ENCODE results near the gene IFNL2.

DNA sequence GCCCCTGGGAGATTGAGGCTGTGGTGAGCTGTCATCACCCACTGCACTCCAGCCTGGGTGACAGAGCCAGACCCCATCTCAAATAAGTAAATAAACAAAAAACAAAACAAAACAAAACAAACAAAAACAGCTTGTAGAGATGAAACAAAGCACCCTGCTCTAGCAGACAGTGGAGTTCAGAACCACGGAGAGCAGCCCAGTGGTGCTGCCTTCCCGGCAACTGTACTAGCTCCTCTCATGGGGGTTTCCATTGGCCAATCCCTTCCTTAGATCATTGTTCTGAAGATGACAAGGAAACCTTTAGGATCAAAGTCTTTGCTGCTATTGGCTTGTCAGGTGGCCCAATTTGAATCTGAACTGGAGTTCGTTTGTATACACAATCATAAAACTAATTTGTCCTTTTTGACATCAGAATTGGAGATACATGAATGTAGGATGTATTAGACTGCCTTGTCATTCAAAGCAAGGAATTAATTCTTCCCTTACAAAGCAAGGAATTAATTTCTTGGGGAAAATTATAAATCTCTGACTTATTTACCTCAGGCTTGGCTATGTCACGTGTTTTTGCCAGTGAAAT is 44.4 kb upstream of the IFNL2 start:
- TF ChIP-seq, protein P1, sequence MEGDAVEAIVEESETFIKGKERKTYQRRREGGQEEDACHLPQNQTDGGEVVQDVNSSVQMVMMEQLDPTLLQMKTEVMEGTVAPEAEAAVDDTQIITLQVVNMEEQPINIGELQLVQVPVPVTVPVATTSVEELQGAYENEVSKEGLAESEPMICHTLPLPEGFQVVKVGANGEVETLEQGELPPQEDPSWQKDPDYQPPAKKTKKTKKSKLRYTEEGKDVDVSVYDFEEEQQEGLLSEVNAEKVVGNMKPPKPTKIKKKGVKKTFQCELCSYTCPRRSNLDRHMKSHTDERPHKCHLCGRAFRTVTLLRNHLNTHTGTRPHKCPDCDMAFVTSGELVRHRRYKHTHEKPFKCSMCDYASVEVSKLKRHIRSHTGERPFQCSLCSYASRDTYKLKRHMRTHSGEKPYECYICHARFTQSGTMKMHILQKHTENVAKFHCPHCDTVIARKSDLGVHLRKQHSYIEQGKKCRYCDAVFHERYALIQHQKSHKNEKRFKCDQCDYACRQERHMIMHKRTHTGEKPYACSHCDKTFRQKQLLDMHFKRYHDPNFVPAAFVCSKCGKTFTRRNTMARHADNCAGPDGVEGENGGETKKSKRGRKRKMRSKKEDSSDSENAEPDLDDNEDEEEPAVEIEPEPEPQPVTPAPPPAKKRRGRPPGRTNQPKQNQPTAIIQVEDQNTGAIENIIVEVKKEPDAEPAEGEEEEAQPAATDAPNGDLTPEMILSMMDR (IDR thresholded peaks at IDR 0.05), result no peak
- TF ChIP-seq POLR2AphosphoS5 (IDR thresholded peaks at IDR 0.05; ENCODE audit: low read depth, low read length), result no peak
- no peak for TF ChIP-seq TCF7L2 (IDR thresholded peaks at IDR 0.05; ENCODE audit: low read depth, low read length)
